Stimulated activated CD8-positive, alpha-beta memory T cell treated with anti-CD3 and anti-CD28 coated beads, Interleukin-4, amount 100 ng/mL, for 4 hours (primary cell): ENCODE measurements around the gene SAT2.
"Not testable (repeated sequence)": the region's sequence is repeated elsewhere in the genome, so short reads cannot be mapped to it uniquely, and the experiment has no call there.

ENCODE experiments used
- DNase-seq, 2 donors: peaks; one replicate each; pipeline ENCODE4 v3.0.0-alpha.2; 2020; ENCODE audit warnings: low read depth in 2 of 2, low spot score in 1 of 2

Gene SAT2

GRCh38 chr17:7627250-7628121 lies at the start of gene SAT2:
TSS of gene SAT2 (minus strand) at chr17:7627821. CDS start at chr17:7627635, 186 bp downstream.
- peak; percentile 64 to 86 for DNase-seq

- no peak for DNase-seq
Observed at GRCh38 chr17:7676533-7676932, 48.9 kb upstream of the SAT2 start.

- no peak for DNase-seq
Observed at GRCh38 chr17:7674934-7675333, 47.3 kb upstream of the SAT2 start.

GRCh38 chr17:7673239-7673638 lies 45.6 kb upstream of the SAT2 start:
- no peak for DNase-seq

- DNase-seq, result no peak
Observed at GRCh38 chr17:7668482-7668881, 40.9 kb upstream of the SAT2 start.

- no peak for DNase-seq
Observed at GRCh38 chr17:7667656-7668406, 40.2 kb upstream of the SAT2 start.

- no peak for DNase-seq
Observed at GRCh38 chr17:7656958-7657609, 29.5 kb upstream of the SAT2 start.

- DNase-seq, result no peak
Observed at GRCh38 chr17:7655541-7655840, 27.9 kb upstream of the SAT2 start.

- no peak for DNase-seq
Observed at GRCh38 chr17:7654832-7655540, 27.4 kb upstream of the SAT2 start.

GRCh38 chr17:7652388-7653356 lies 25.1 kb upstream of the SAT2 start:
- DNase-seq, result no peak

GRCh38 chr17:7651665-7652387 lies 24.2 kb upstream of the SAT2 start:
- DNase-seq, result no peak

- DNase-seq, result no peak
Observed at GRCh38 chr17:7651097-7651664, 23.6 kb upstream of the SAT2 start.

GRCh38 chr17:7650509-7651096 lies 23.0 kb upstream of the SAT2 start, which contains the start of gene ATP1B2:
TSS of gene ATP1B2 (plus strand) at chr17:7650926. CDS start at chr17:7651519, 593 bp downstream.
- peak; percentile 57 to 63 for DNase-seq

- DNase-seq, result no peak
Observed at GRCh38 chr17:7647018-7647417, 19.4 kb upstream of the SAT2 start.

GRCh38 chr17:7646457-7646856 lies 18.8 kb upstream of the SAT2 start:
- DNase-seq, result no peak

- no peak for DNase-seq
Observed at GRCh38 chr17:7644775-7645174, 17.2 kb upstream of the SAT2 start.

- DNase-seq, result not testable (repeated sequence)
Observed at GRCh38 chr17:7641635-7642034, 14.0 kb upstream of the SAT2 start.

- no peak for DNase-seq
Observed at GRCh38 chr17:7640783-7641182, 13.2 kb upstream of the SAT2 start.

GRCh38 chr17:7636163-7636562 lies 8.5 kb upstream of the SAT2 start:
- DNase-seq, result no peak
